Smooth muscle cell (in vitro differentiated cells): Measurements from ENCODE around the gene COG8. TPM values are rescaled to one million over a fixed set of nuclear protein-coding genes. Genes with fewer than 3 reads are reported as not detected.

ENCODE experiments used
- DNase-seq: peaks from one replicate; lab custom pipeline; 2025; ENCODE audit not compliant: unreplicated experiment; lab: John Stamatoyannopoulos, UW
- H2AFZ ChIP-seq: fragments of 200-600 bp; sonication (generic); 2 replicates; pipeline ENCODE4 v1.6.0; 2016; ENCODE audit warnings: antibody characterized with exemption, low read depth, mild to moderate bottlenecking
- H3F3A ChIP-seq: fragments of 200-600 bp; sonication (generic); 2 replicates; pipeline ENCODE4 v1.6.0; 2017; ENCODE audit warnings: antibody characterized with exemption, low read depth
- H3K27ac ChIP-seq: fragments of 200-600 bp; sonication (generic); 2 replicates; pipeline ENCODE4 v1.5.1; 2016; ENCODE audit warnings: low read depth, mild to moderate bottlenecking
- H3K27me3 ChIP-seq: fragments of 200-600 bp; sonication (generic); 2 replicates; pipeline ENCODE4 v1.6.1; 2016; ENCODE audit warnings: low read depth, mild to moderate bottlenecking
- H3K36me3 ChIP-seq: fragments of 200-600 bp; sonication (generic); 2 replicates; pipeline ENCODE4 v1.5.1; 2016; ENCODE audit warnings: low read depth
- H3K4me1 ChIP-seq: fragments of 200-600 bp; sonication (generic); 2 replicates; pipeline ENCODE4 v1.5.1; 2016; ENCODE audit warnings: low read depth
- H3K4me2 ChIP-seq: fragments of 200-600 bp; sonication (generic); 2 replicates; pipeline ENCODE4 v1.6.0; 2016; ENCODE audit warnings: mild to moderate bottlenecking
- H3K4me3 ChIP-seq: fragments of 200-600 bp; sonication (generic); 2 replicates; pipeline ENCODE4 v1.5.1; 2016; ENCODE audit warnings: mild to moderate bottlenecking
- H3K79me2 ChIP-seq: fragments of 200-600 bp; sonication (generic); 2 replicates; pipeline ENCODE4 v1.6.0; 2016; ENCODE audit warnings: low read depth, mild to moderate bottlenecking
- H3K9ac ChIP-seq: fragments of 200-600 bp; sonication (generic); 2 replicates; pipeline ENCODE4 v1.6.0; 2016; ENCODE audit warnings: low read depth
- H3K9me3 ChIP-seq: fragments of 200-600 bp; sonication (generic); replicated peaks from 2 replicates; pipeline ENCODE4 v1.5.1; 2016; ENCODE audit warnings: low read depth
- H4K20me1 ChIP-seq: fragments of 200-600 bp; sonication (generic); 2 replicates; pipeline ENCODE4 v1.6.0; 2016; ENCODE audit warnings: low read depth
- WGBS: methylation state at CpG from one replicate; pipeline ENCODE4 v1.1.7; 2016; ENCODE audit warnings: low lambda C conversion rate; 5-methylcytosine and 5-hydroxymethylcytosine counted together
- polyA plus RNA-seq: library from polyadenylated mRNA; unstranded; fragments of >200 nt; fragmentation: Nextera tagmentation; extraction: Ambion mirVana; gene quantifications from 2 replicates; pipeline ENCODE4 v1.2.1, GENCODE V29; 2016
- total RNA-seq: library from RNA; depleted of rRNA; stranded (reverse); fragments of >200 nt; gene quantifications from 2 replicates; pipeline ENCODE4 v1.2.3, GENCODE V29; 2014
- TF ChIP-seq, protein P1 (sequence below): fragments of 200-600 bp; sonication (generic); IDR thresholded peaks from 2 replicates; pipeline ENCODE4 v1.5.1; 2017; ENCODE audit warnings: borderline replicate concordance, mild to moderate bottlenecking, antibody characterized with exemption; ENCODE audit not compliant: insufficient read depth, poor library complexity, severe bottlenecking

Gene COG8
- total and polyA plus RNA-seq, 2 experiments from 2014 or later, result 33.5 to 37.2 TPM

DNA sequence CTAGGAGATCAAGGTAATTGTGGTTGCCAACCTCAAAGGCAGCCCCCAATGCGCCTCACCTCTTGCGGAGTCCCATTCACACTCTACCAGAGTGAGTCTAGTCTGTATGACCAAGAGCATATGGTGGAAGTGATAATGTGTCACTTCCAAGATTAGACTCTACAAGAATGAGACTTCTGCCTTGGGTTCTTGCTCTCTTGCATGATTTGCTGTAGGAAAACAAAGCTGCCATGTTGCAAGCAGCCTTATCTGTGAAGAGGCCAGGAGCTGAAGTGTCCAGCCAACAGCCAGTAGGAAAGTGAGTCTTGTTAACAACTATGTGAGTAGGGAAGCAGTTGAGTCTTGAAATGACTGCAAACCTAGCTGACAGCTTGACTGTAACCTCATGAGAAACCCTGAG, 43.1 kb upstream of the COG8 start:
- Histone ChIP-seq H2AFZ (no peak overlapping the region), H3F3A (no peaks in the 10 kb centered on the region), H3K9ac (no peak overlapping the region), H3K27ac (no peak overlapping the region), H3K4me2 (no peak overlapping the region), H3K36me3 (peaks cover 25% of the 10 kb centered on the region), H3K79me2 (peaks cover 53% of the 10 kb centered on the region), H3K4me1 (peaks cover 9% of the 10 kb centered on the region), H3K27me3 (no peaks in the 10 kb centered on the region), H3K9me3 (no peaks in the 10 kb centered on the region), H3K4me3 (no peak overlapping the region), H4K20me1 (peaks cover 5% of the 10 kb centered on the region)
- no peak for DNase-seq
- WGBS, result 96% methylated on average over 2 of the region's 2 CpGs
- TF ChIP-seq, protein P1, sequence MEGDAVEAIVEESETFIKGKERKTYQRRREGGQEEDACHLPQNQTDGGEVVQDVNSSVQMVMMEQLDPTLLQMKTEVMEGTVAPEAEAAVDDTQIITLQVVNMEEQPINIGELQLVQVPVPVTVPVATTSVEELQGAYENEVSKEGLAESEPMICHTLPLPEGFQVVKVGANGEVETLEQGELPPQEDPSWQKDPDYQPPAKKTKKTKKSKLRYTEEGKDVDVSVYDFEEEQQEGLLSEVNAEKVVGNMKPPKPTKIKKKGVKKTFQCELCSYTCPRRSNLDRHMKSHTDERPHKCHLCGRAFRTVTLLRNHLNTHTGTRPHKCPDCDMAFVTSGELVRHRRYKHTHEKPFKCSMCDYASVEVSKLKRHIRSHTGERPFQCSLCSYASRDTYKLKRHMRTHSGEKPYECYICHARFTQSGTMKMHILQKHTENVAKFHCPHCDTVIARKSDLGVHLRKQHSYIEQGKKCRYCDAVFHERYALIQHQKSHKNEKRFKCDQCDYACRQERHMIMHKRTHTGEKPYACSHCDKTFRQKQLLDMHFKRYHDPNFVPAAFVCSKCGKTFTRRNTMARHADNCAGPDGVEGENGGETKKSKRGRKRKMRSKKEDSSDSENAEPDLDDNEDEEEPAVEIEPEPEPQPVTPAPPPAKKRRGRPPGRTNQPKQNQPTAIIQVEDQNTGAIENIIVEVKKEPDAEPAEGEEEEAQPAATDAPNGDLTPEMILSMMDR, result no peak

DNA sequence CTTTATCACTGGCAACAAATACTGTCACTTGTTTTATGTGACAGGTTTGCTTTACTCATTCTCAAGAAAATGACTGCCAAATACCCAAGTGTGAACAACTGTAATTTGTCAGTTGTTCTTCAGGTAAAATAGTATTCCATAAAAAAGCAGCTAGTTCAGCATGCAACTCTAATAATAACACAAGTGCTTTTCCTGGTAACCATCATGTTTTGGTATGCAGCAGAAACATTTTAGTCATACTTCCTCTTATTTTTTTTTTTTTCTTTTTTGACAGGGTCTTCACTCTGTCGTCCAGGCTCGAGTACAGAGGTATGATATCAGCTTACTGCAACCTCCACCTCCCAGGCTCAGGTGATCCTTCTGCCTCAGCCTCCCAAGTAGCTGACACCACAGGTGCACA, 41.9 kb upstream of the COG8 start:
- no peak overlapping the region for H3K4me2 ChIP-seq
- TF ChIP-seq, protein P1, result no peak
- H3K36me3 ChIP-seq, result peaks cover 26% of the 10 kb centered on the region
- DNase-seq, result no peak
- H3K4me1 ChIP-seq, result peaks cover 9% of the 10 kb centered on the region
- H3K9me3 ChIP-seq, result no peaks in the 10 kb centered on the region
- no peaks in the 10 kb centered on the region for H3K27me3 ChIP-seq
- no peak overlapping the region for H2AFZ ChIP-seq
- peaks cover 5% of the 10 kb centered on the region for H4K20me1 ChIP-seq
- H3F3A ChIP-seq, result no peaks in the 10 kb centered on the region
- H3K79me2 ChIP-seq, result peaks cover 50% of the 10 kb centered on the region
- H3K27ac ChIP-seq, result no peak overlapping the region
- 97% methylated on average over 2 of the region's 2 CpGs for WGBS
- no peak overlapping the region for H3K4me3 ChIP-seq
- H3K9ac ChIP-seq, result no peak overlapping the region

DNA sequence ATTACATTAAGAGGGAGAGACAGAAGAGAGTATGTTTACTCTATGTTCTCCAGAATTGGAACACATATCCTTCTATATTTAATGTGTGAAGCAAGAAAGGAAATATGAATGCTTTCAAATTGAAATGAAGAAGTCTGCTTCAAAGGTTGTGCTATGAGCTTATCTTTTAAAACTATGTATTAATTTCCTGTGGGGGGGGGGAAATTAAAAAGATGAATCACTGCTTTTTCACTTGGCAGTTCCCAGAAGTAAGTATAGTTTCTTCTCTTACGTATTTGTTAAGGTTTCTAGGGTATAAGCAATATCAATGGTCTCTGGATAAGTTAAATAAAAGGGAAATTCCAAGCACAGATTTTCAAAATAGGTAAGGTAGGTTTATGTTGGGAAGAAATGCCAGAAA, 39.4 kb upstream of the COG8 start:
- Histone ChIP-seq H3K36me3 (peaks cover 26% of the 10 kb centered on the region), H3K27ac (no peak overlapping the region), H2AFZ (no peak overlapping the region), H3K4me3 (no peak overlapping the region), H3K4me2 (no peak overlapping the region), H3K9me3 (no peaks in the 10 kb centered on the region), H3K9ac (no peak overlapping the region), H4K20me1 (peaks cover 5% of the 10 kb centered on the region), H3K27me3 (no peaks in the 10 kb centered on the region), H3K79me2 (peaks cover 33% of the 10 kb centered on the region), H3K4me1 (no peaks in the 10 kb centered on the region), H3F3A (no peaks in the 10 kb centered on the region)
- TF ChIP-seq, protein P1, result no peak
- WGBS, result 96% methylated on average over 1 of the region's 1 CpG
- no peak for DNase-seq

DNA sequence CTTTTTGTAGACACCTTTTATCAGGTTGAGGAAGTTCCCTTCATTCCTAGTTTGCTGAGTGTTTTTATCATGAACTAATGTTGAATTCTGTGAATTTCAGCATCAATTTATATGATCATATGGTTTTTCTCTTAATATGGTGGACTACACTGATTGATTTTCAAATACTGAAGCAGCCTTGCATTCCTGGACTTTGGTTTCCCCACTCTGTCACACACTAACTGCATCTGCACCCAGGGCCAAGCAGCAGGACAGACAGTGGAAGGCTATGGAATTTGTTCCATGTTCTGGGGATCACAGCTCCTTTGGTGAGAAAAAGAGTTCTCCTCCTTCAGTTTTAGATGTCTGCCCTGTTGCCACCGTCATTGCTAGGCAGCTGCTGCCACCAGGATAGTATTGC, 38.7 kb upstream of the COG8 start:
- no peak overlapping the region for H3K4me2 ChIP-seq
- H3K27ac ChIP-seq, result no peak overlapping the region
- no peak overlapping the region for H2AFZ ChIP-seq
- no peak overlapping the region for H3K4me3 ChIP-seq
- no peaks in the 10 kb centered on the region for H3K4me1 ChIP-seq
- peaks cover 30% of the 10 kb centered on the region for H3K79me2 ChIP-seq
- H3F3A ChIP-seq, result no peaks in the 10 kb centered on the region
- peaks cover 8% of the 10 kb centered on the region for H4K20me1 ChIP-seq
- H3K27me3 ChIP-seq, result no peaks in the 10 kb centered on the region
- TF ChIP-seq, protein P1, result no peak
- H3K9ac ChIP-seq, result no peak overlapping the region
- DNase-seq, result no peak
- 92% methylated on average over 1 of the region's 1 CpG for WGBS
- no peaks in the 10 kb centered on the region for H3K9me3 ChIP-seq
- H3K36me3 ChIP-seq, result peaks cover 22% of the 10 kb centered on the region
